ENCODE data around the gene KLF13. TPM values are rescaled to one million over a fixed set of nuclear protein-coding genes. Genes with fewer than 3 reads are reported as not detected.

Gene KLF13
- polyA plus RNA-seq, 1 donor (not counting 4 experiments of a cell fraction or from before 2014, with no cell fraction given), result 66.7 TPM

DNA sequence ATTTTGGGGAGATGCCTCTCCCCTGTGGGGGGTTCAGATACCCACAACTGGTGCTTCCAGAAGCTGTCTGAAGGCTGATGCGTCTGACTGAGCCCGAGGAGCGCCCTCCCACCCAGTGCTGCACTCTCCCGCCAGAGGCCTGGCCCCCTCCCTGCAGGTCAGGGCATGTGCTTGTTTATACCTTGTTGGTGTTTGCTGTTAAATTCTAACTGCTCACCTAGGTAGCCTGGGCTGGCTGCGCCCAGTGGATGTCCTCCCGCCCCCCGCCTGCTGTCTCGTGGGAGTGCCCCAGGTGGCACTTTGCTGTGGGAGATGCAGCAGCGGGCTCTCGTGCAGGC is 12.9 kb downstream of the KLF13 start:
- Histone ChIP-seq H3K4me1 (ENCODE audit: control insufficient read depth, extremely low read depth, insufficient read depth, low read length) (peaks cover 45% of the 10 kb centered on the region), H4K20me1 (ENCODE audit: control insufficient read depth, extremely low read depth, insufficient read depth, low read length) (peaks cover 66% of the 10 kb centered on the region), H3K4me2 (ENCODE audit: control insufficient read depth, extremely low read depth, insufficient read depth, low read depth, low read length) (peak overlapping the region; percentile 66), H2AFZ (ENCODE audit: control insufficient read depth, low read length) (no peak overlapping the region), H3K9me1 (ENCODE audit: control insufficient read depth, extremely low read depth, insufficient read depth, low read length) (peaks cover 26% of the 10 kb centered on the region), H3K9me3 (ENCODE audit: control insufficient read depth, low read depth, low read length) (no peaks in the 10 kb centered on the region), H3K4me3 (ENCODE audit: control insufficient read depth in 2 of 3, extremely low read depth in 1 of 3, insufficient read depth in 2 of 3, low read depth in 1 of 3, low read length in 3 of 3) (peak overlapping the region in 1 of 3 experiments; percentile 16), H3K27me3 (ENCODE audit: control insufficient read depth, extremely low read depth, insufficient read depth, low read length) (no peaks in the 10 kb centered on the region), H3K79me2 (ENCODE audit: control insufficient read depth, insufficient read depth, low read length) (peaks cover 98% of the 10 kb centered on the region), H3K27ac (ENCODE audit: control insufficient read depth, insufficient read depth, low read length) (peak overlapping the region; percentile 68), H3K9ac (ENCODE audit: control insufficient read depth, extremely low read depth, insufficient read depth, low read length) (peak overlapping the region; percentile 30), H3K36me3 (ENCODE audit: control insufficient read depth in 2 of 2, extremely low read depth in 1 of 2, insufficient read depth in 2 of 2, low read length in 2 of 2) (peaks cover 5 to 24% of the 10 kb centered on the region in 2 experiments)
- TF ChIP-seq CTCF (optimal IDR thresholded peaks at IDR 0.05 in 1 of 3, IDR thresholded peaks at IDR 0.05 in 1 of 3, conservative IDR thresholded peaks at IDR 0.05 in 1 of 3; ENCODE audit: extremely low read depth in 1 of 3, insufficient read depth in 2 of 3, low read length in 3 of 3), result no peak
- DNase-seq (ENCODE audit: low read depth, low spot score) (no peak), FAIRE-seq (no peak)
- dilution Hi-C loops (cut with MboI; ENCODE audit: extremely low pct_ligation_motif_present, low sequenced_read_pairs), result no loop called here

DNA sequence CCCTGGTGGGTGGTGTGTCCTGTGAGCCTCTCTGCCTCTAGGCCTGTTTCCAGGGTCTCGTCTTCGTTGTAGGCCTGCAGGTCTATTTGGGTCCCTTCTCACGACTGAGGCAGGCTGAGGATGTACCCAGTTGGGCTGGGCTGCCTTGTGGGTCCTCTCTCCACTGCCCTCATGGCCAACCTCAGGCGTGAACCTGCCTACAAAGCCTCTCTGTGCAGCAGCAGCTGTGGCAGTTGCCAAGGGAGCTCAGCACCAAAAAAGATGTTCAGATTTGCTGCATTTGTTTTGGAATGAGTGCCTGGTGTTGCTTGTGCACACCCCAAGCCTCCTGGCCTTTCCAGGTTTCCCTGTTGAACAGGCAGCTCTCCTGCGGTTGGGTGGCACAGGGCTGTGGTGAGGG is 13.4 kb downstream of the KLF13 start:
- Histone ChIP-seq H3K36me3 (ENCODE audit: control insufficient read depth in 2 of 2, extremely low read depth in 1 of 2, insufficient read depth in 2 of 2, low read length in 2 of 2) (peaks cover 5 to 24% of the 10 kb centered on the region in 2 experiments), H3K27ac (ENCODE audit: control insufficient read depth, insufficient read depth, low read length) (no peak overlapping the region), H3K9ac (ENCODE audit: control insufficient read depth, extremely low read depth, insufficient read depth, low read length) (peak overlapping the region; percentile 18), H3K9me3 (ENCODE audit: control insufficient read depth, low read depth, low read length) (no peaks in the 10 kb centered on the region), H3K4me2 (ENCODE audit: control insufficient read depth, extremely low read depth, insufficient read depth, low read depth, low read length) (no peak overlapping the region), H3K9me1 (ENCODE audit: control insufficient read depth, extremely low read depth, insufficient read depth, low read length) (peaks cover 26% of the 10 kb centered on the region), H4K20me1 (ENCODE audit: control insufficient read depth, extremely low read depth, insufficient read depth, low read length) (peaks cover 61% of the 10 kb centered on the region), H3K79me2 (ENCODE audit: control insufficient read depth, insufficient read depth, low read length) (peaks cover 98% of the 10 kb centered on the region), H3K27me3 (ENCODE audit: control insufficient read depth, extremely low read depth, insufficient read depth, low read length) (no peaks in the 10 kb centered on the region), H2AFZ (ENCODE audit: control insufficient read depth, low read length) (no peak overlapping the region), H3K4me1 (ENCODE audit: control insufficient read depth, extremely low read depth, insufficient read depth, low read length) (peaks cover 49% of the 10 kb centered on the region), H3K4me3 (ENCODE audit: control insufficient read depth in 2 of 3, extremely low read depth in 1 of 3, insufficient read depth in 2 of 3, low read depth in 1 of 3, low read length in 3 of 3) (no peak overlapping the region)
- FAIRE-seq, result no peak
- TF ChIP-seq EZH2 (IDR thresholded peaks at IDR 0.05; ENCODE audit: low read length), result no peak
- TF ChIP-seq CTCF (optimal IDR thresholded peaks at IDR 0.05 in 1 of 3, IDR thresholded peaks at IDR 0.05 in 1 of 3, conservative IDR thresholded peaks at IDR 0.05 in 1 of 3; ENCODE audit: extremely low read depth in 1 of 3, insufficient read depth in 2 of 3, low read length in 3 of 3), result no peak
- DNase-seq (ENCODE audit: low read depth, low spot score), result no peak
- dilution Hi-C loops (cut with MboI; ENCODE audit: extremely low pct_ligation_motif_present, low sequenced_read_pairs), result no loop called here
